ENCODE measurements around the gene RYR3. TPM values are rescaled to one million over a fixed set of nuclear protein-coding genes. Genes with fewer than 3 reads are reported as not detected.

Gene RYR3
- polyA plus RNA-seq, 1 donor (not counting 4 experiments of a cell fraction or from before 2014, with no cell fraction given): 0.04 TPM

- DNase-seq (ENCODE audit: low read depth, low spot score) (no peak), FAIRE-seq (no peak)
- Histone ChIP-seq H4K20me1 (ENCODE audit: control insufficient read depth, extremely low read depth, insufficient read depth, low read length) (no peaks in the 10 kb centered on the region), H3K79me2 (ENCODE audit: control insufficient read depth, insufficient read depth, low read length) (no peaks in the 10 kb centered on the region), H3K4me2 (ENCODE audit: control insufficient read depth, extremely low read depth, insufficient read depth, low read depth, low read length) (no peak overlapping the region), H3K9me1 (ENCODE audit: control insufficient read depth, extremely low read depth, insufficient read depth, low read length) (no peaks in the 10 kb centered on the region), H3K4me1 (ENCODE audit: control insufficient read depth, extremely low read depth, insufficient read depth, low read length) (no peaks in the 10 kb centered on the region), H3K9ac (ENCODE audit: control insufficient read depth, extremely low read depth, insufficient read depth, low read length) (no peak overlapping the region), H3K27ac (ENCODE audit: control insufficient read depth, insufficient read depth, low read length) (no peak overlapping the region), H3K36me3 (ENCODE audit: control insufficient read depth in 2 of 2, extremely low read depth in 1 of 2, insufficient read depth in 2 of 2, low read length in 2 of 2) (no peaks in the 10 kb centered on the region), H3K9me3 (ENCODE audit: control insufficient read depth, low read depth, low read length) (no peaks in the 10 kb centered on the region), H2AFZ (ENCODE audit: control insufficient read depth, low read length) (no peak overlapping the region), H3K27me3 (ENCODE audit: control insufficient read depth, extremely low read depth, insufficient read depth, low read length) (peaks cover 2% of the 10 kb centered on the region), H3K4me3 (ENCODE audit: control insufficient read depth in 2 of 3, extremely low read depth in 1 of 3, insufficient read depth in 2 of 3, low read depth in 1 of 3, low read length in 3 of 3) (no peak overlapping the region)
- TF ChIP-seq EZH2 (IDR thresholded peaks at IDR 0.05; ENCODE audit: low read length): no peak
- TF ChIP-seq CTCF (optimal IDR thresholded peaks at IDR 0.05 in 1 of 3, IDR thresholded peaks at IDR 0.05 in 1 of 3, conservative IDR thresholded peaks at IDR 0.05 in 1 of 3; ENCODE audit: extremely low read depth in 1 of 3, insufficient read depth in 2 of 3, low read length in 3 of 3): no peak
- dilution Hi-C loops (cut with MboI; ENCODE audit: extremely low pct_ligation_motif_present, low sequenced_read_pairs): no loop called here
These were observed 207.7 kb downstream of the RYR3 start for GRCh38 chr15:33518421-33518820.

DNA sequence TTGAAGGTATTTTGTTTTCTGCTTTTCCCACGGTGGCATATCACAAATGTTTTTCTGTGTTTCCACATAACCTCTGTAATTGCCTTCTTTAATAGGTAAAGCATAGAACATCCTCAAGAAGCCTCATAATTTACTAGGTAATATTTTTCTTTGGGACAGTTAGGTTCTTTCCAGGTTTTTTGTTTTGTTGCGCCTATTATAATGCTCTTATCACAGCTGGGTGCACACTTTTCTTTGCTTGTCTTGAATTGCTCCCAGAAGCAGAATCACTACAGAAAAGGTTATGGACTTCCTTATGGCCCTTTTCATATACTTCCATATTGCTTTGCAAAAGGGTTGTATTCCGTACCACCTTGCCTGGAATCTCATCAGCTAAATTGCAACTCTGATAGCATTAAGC lies 213.5 kb downstream of the RYR3 start:
- H3K36me3 ChIP-seq (ENCODE audit: control insufficient read depth in 2 of 2, extremely low read depth in 1 of 2, insufficient read depth in 2 of 2, low read length in 2 of 2): no peaks in the 10 kb centered on the region
- no peak for TF ChIP-seq EZH2 (IDR thresholded peaks at IDR 0.05; ENCODE audit: low read length)
- no peak for TF ChIP-seq CTCF (optimal IDR thresholded peaks at IDR 0.05 in 1 of 3, IDR thresholded peaks at IDR 0.05 in 1 of 3, conservative IDR thresholded peaks at IDR 0.05 in 1 of 3; ENCODE audit: extremely low read depth in 1 of 3, insufficient read depth in 2 of 3, low read length in 3 of 3)
- no peaks in the 10 kb centered on the region for H3K9me3 ChIP-seq (ENCODE audit: control insufficient read depth, low read depth, low read length)
- H2AFZ ChIP-seq (ENCODE audit: control insufficient read depth, low read length): no peak overlapping the region
- H3K4me3 ChIP-seq (ENCODE audit: control insufficient read depth in 2 of 3, extremely low read depth in 1 of 3, insufficient read depth in 2 of 3, low read depth in 1 of 3, low read length in 3 of 3): no peak overlapping the region
- H3K27me3 ChIP-seq (ENCODE audit: control insufficient read depth, extremely low read depth, insufficient read depth, low read length): peaks cover 2% of the 10 kb centered on the region
- no peak overlapping the region for H3K4me2 ChIP-seq (ENCODE audit: control insufficient read depth, extremely low read depth, insufficient read depth, low read depth, low read length)
- no peak overlapping the region for H3K27ac ChIP-seq (ENCODE audit: control insufficient read depth, insufficient read depth, low read length)
- no peaks in the 10 kb centered on the region for H4K20me1 ChIP-seq (ENCODE audit: control insufficient read depth, extremely low read depth, insufficient read depth, low read length)
- H3K9ac ChIP-seq (ENCODE audit: control insufficient read depth, extremely low read depth, insufficient read depth, low read length): no peak overlapping the region
- H3K4me1 ChIP-seq (ENCODE audit: control insufficient read depth, extremely low read depth, insufficient read depth, low read length): no peaks in the 10 kb centered on the region
- FAIRE-seq: no peak
- no peaks in the 10 kb centered on the region for H3K79me2 ChIP-seq (ENCODE audit: control insufficient read depth, insufficient read depth, low read length)
- DNase-seq (ENCODE audit: low read depth, low spot score): no peak
- dilution Hi-C loops (cut with MboI; ENCODE audit: extremely low pct_ligation_motif_present, low sequenced_read_pairs): no loop called here
- H3K9me1 ChIP-seq (ENCODE audit: control insufficient read depth, extremely low read depth, insufficient read depth, low read length): no peaks in the 10 kb centered on the region
